COLO668 (cell line): ENCODE data around the gene PSEN1.

ENCODE experiments used
- DNase-seq: peaks from one replicate; lab custom pipeline; 2025; ENCODE audit not compliant: unreplicated experiment; lab: John Stamatoyannopoulos, UW

PSEN1 gene

DNA sequence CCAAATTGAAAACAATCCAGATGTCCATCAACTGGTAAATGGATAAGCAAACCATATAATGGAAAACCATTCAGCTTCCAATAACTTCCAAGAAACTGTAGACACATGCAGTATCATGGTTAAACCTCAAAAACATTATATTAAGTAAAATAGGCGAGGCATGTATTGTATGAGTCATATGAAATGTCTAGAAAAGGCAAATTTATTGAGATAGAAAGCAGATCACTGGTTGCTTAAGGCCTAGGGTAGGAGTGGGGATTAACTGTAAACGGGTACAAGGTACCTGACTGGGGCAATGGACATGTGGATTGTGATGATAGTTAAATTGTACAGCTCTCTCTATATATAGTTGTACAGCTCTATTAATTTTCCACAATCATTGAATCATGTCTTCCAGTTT is 79.7 kb downstream of the PSEN1 start:
- no peak for DNase-seq

DNA sequence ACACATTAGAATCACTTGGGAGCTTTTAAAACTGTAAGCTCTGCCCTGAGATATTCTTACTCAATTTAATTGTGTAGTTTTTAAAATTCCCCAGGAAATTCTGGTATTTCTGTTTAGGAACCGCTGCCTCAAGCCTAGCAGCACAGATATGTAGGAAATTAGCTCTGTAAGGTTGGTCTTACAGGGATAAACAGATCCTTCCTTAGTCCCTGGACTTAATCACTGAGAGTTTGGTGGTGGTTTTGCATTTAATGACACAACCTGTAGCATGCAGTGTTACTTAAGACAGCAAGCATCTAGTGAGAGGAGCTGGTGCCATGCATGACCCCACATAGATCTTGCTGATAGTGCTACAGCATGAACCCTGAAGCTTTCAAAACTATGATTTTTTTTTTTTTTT is 81.1 kb downstream of the PSEN1 start:
- DNase-seq: no peak

DNA sequence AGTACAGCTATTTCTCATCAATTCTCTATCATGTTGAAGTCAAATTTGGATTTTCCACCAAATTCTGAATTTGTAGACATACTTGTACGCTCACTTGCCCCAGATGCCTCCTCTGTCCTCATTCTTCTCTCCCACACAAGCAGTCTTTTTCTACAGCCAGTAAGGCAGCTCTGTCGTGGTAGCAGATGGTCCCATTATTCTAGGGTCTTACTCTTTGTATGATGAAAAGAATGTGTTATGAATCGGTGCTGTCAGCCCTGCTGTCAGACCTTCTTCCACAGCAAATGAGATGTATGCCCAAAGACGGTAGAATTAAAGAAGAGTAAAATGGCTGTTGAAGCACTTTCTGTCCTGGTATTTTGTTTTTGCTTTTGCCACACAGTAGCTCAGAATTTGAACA is 83.8 kb downstream of the PSEN1 start:
- no peak for DNase-seq

DNA sequence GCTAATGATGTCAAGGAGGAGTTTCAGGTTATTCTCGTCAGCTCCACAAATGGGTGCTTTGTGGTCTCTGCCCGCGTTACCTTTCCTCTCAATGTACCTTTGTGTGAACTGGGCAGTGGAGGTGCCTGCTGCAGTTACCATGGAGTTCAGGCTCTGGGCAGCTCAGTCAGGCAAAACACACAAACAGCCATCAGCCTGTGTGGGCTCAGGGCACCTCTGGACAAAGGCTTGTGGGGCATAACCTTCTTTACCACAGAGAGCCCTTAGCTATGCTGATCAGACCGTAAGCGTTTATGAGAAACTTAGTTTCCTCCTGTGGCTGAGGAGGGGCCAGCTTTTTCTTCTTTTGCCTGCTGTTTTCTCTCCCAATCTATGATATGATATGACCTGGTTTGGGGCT is 84.3 kb downstream of the PSEN1 start:
- no peak for DNase-seq

DNA sequence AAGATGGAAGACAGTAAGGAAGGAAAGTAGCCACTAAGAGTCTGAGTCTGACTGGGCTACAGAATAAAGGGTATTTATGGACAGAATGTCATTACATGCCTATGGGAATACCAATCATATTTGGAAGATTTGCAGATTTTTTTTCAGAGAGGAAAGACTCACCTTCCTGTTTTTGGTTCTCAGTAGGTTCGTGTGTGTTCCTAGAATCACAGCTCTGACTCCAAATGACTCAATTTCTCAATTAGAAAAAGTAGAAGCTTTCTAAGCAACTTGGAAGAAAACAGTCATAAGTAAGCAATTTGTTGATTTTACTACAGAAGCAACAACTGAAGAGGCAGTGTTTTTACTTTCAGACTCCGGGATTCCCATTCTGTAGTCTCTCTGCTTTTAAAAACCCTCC is 85.6 kb downstream of the PSEN1 start:
- DNase-seq: no peak

DNA sequence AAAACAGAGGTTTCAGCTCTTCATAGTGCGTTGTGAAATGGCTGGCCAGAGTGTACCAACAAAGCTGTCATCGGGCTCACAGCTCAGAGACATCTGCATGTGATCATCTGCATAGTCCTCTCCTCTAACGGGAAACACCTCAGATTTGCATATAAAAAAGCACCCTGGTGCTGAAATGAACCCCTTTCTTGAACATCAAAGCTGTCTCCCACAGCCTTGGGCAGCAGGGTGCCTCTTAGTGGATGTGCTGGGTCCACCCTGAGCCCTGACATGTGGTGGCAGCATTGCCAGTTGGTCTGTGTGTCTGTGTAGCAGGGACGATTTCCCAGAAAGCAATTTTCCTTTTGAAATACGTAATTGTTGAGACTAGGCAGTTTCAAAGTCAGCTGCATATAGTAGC is 86.7 kb downstream of the PSEN1 start:
- DNase-seq: no peak

DNA sequence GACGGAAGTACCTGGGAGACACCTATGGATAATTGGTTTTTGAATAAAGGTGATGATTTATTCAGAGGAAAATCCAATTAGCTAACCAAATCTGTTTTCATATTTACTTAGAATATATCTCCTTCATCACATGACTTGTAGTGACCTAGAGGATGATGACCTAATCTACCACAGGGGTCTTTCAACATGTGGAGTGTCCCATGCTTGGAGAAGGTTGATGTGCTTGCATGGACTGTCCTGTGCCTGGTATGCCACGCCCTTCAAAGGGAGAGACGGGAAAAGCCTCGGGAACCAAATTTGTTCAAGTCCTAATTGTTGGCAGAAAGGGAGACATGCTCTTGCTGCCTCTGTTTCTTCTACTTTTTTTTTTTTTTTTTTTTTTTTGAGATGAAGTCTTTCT is 89.2 kb downstream of the PSEN1 start:
- no peak for DNase-seq

DNA sequence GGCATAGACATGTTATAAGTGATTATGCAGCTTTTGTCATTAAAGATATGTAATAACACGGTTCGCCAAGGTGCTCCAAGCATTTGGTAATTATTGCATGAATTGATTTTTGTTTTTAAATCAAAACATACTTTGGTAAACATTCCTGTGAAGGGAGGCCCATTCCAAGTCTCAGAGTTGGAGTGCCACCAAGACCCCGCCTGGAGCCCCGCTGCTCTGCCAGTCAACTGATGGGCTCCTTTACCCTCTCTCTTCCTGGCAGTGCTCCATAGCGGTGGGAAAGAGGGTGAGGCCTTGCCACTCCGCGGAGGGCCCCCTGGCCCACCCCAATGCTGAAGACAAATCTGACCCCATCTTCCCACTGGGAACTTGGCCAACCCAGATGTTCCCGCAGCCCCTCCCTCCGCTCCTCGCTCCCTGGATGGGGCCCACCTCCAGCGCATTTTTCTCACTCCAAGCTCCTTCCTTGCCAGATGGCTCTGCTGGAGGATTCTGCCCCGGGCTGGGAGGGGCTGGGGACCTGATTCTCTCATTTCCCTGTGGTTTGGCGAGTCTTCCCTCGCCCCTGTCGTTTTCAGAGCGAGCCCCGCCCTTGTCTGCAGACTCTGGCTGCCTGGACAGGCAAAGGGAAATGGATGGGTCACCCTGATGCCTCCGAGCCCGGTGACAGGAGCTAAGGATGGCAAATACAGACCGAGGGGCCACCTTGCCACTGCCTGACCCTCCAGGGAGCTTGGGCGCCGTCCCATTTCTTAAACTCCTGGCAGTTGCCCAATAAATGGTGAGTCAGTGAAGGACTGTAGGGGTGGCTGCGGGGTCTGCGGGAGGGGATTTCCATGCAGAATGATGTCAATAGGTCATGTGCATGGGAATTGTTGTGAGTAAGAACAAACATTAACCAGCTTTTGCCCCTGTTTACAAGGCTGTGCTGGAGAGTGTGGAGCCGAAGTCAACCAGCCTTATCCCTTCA is 91.8 kb downstream of the PSEN1 start:
- DNase-seq: no peak

DNA sequence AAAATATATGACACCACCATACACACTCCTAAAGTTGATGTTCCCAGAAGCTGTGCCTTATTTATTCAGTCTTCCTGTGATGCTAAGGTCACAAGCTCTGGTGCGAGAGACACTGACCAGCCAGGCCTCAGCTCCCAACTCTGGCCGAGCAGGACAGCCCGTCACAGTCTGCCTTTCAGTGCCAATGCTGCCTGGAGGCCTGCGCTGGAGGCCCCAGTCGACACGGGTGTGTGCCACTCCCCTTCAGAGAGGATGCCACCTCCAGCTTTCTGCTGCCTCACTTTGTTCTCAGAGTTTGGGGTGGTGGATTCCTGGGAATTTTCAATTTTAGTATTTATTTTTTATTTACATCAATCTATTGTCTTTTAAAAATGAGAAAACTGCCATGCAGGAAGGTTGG is 93.7 kb downstream of the PSEN1 start:
- no peak for DNase-seq

DNA sequence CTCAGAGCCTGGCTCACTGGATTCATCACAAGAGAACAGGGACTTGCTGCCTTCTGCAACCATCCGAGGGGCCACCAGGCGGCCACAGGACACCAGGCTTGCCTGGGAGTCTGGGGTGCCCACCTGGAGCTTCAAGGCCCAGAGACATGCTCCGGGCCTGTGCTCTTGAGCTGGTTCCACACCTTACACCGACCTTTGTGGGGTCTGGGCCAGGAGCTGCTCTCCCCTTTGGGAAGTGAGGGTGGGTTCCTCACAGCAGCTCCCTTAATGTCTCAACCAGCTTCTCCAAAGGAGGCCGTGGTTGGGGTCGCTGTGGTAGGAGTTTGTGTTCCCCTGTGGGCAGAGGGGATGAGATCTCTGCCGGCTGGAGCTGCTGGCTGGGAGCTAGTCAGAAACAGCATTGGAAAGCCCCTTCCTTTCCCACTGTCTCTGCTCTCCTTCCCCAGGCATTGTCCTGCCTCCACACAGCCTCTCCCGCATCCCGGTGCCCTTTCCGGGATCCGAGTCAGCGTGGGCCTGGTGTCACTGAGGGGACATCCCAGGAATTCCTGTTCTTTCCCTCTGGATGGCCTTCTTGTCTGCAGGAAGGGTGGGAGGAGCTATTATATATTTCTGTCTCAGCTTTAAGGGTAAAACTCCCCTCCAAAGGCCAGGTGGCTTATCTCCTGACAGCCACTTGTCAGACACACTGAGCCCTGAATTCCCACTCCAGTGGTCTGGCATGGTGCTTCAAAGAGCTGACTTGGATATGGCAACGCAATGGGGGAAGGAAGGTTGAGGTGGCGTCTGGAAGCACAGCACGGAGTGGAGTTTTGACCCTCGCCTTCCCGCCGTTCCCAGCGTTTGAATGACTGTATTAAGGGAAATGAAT is 95.9 kb downstream of the PSEN1 start:
- peak; percentile 59 for DNase-seq

DNA sequence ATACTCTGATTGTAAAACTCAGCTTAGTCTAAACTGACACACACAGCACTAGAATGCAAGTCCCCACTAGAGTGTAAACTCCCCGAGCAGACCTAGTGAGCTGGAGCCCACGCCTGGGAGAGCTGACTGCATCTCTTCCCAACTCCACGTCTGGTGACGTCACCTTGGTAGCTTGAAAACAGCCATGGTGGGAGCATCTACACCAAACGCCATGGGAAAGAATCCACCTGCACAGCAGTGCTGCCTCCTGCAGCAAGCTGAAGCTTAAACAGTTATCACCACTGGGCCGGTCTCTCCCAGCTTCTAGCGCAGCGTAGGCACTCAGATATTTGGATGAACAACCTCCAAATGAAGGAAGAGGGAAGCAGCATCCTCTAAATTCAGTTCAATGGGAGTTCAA is 96.7 kb downstream of the PSEN1 start:
- no peak for DNase-seq

DNA sequence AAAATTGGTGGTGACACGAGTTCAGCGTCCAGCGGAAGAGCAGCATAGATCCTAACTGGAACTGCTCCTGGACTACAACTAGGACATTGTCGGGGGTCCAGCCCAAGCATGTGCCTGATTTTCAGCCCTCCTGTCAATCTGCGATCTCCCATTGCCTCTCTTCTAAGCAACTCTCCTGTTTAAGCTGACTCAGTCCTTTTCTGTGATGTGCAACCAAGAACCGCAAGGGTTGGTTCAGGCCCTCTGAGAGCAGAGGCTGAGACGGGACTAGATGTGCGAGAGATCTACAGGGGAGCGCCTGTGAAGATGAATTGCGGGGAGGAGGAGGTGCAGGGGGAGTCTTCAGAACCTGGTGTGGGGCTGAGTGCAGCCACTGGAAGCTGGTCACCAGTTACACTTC is 97.3 kb downstream of the PSEN1 start:
- DNase-seq: no peak

DNA sequence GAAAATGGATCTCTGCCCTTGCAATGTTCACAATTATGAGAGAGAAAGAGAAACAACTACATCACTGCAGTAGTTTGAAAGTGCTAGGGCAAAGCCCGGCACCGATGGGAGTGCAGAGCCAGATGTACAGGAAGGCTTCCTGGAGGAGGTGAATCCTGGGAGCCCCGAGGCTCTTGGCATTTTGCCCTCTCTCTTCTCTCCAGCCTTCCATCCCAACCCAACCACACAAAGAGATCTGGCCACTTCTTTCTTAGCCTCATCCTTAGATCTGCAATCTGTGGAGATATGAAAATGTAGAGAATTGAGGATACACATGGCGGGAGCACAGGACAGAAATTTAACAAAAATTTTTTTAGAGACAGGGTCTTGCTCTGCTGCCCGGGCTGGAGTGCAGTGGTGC is 97.7 kb downstream of the PSEN1 start:
- DNase-seq: no peak

DNA sequence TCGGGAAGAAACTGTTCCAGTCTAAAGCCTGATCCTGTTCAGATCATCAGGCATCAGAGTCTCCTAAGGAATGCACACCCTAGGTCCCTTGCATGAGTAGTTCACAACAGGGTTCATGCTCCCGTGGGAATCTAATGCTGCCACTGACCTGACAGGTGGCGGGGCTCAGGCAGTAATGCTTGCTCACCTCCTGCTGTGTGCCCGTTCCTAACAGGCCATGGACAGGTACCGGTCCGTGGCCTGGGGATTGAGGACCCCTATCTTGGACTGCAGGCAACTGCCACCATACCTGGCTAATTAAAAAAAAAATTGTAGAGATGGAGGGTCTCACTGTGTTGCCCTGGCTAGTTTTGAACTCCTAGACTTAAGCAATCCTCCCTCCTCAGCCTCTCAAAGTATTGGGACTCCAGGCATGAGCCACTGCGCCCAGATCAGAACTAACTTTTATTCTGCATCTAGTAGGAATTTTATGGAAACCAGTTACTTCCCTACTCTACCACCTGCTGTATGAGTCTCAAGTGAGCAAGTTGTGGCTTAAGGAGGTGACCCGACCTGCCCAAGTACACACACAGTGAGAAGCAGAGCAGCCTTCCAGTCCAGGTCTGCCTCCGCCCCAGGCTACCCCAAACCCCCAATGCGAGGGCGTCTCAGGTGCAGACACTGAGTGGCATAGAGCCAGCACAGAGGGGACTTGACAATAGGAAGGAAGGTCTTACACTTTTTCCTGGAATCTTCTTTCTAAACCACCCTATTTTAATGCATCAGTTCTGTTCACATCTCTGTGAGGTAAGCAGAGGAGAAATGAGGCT is 98.5 kb downstream of the PSEN1 start:
- no peak for DNase-seq

DNA sequence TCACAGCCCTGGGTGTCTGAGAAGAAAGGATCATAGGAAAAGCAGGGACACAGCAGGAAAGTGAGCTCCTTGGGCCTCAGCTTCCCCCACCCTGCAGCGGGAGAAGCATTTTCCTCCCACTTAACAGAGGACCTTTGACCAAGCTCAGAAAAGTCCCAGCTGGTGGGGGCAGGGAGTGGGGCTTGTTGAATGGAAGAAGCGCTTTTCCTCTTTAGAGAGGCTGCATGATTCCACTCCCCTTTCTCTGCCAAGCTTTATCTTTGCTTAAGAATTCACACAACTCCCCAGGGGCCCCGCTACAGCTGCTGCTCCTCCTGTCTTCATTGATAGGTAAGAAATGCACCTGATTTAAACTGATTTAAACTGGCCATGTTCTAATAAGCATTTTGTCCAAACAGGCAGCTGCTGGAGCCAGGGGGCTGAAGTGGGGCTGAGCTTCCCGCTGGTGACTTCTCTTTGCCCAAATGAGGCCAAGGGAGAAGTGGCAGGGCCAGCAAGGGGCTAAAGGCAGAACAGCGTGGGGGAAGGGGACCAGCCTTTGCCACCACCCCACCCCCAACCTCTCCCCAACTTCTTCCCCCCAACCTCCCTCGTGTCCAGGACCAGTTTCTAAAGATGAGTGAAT is 99.3 kb downstream of the PSEN1 start:
- DNase-seq: no peak

DNA sequence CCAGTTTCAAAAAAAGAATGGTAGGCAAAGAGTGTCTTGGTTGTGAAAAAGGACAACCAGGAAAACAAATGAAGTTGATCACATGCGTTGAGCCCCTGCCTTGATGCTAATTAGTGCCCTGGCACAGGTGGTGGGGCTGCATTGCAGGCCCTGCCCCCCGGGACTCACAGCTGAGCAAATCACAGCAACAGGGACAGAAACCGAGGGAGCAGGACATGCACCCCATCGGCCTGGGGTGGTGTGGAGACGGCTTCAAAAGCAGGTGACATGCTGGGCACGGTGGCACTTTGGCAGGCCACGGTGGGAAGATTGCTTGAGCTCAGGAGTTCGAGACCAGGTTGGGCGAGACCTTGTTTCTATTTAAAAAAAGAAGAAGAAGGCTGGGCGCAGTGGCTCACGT is 99.8 kb downstream of the PSEN1 start:
- no peak for DNase-seq

DNA sequence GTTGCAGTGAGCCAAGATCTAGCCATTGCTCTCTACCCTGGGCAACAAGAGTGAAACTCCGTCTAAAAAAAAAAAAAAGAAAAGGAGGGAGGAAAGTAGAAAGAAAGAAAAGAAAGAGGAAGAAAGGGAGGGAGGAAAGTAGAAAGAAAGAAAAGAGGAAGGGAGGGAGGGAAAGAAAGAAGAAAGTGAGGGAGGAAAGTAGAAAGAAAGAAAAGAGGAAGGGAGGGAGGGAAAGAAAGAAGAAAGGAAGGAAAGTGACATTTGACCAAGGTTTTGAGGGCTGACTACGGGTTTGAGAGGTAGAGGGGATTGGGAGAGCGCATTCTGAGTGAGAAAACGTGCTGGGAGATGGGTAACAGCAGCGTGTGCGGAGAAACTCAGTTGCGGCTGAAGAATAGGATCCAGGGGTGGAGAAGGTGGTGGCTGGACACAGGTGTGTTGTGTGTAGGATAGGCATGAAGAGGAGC is 100.5 kb downstream of the PSEN1 start:
- DNase-seq: no peak

DNA sequence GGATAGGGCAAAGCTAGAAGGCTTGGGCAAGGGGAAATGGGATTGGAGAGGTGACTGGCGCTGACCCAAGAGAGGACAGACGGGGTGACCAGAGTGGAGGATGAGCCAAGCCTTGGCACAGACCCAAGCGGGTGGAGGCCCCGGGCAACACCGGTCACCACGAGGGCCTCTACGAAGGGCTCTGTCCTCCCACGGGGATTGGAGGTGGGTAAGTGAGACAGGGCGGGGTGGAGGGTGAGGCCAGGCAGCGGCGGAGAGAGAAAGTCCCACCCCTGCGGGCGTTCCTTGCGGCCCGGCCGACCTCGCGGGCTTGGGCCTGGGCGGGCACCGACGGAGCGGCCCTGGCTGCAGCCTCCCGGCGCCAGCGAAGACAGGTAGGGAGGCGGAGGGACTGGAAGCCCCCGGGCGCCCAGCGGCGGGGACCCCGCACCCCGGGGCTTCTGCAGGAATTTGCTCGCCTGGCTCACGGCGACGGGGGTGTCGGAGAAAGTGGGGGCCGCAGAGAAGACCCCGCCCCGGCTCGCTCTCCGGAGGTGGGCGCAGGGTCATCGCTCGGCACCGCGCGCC is 101.0 kb downstream of the PSEN1 start, which contains the start of gene PAPLN:
Gene PAPLN, plus strand, starts transcription at position 288 of the 567 bp plus-strand sequence. CDS start 2,273 bp downstream, outside the sequence.
- DNase-seq: peak; percentile 42

DNA sequence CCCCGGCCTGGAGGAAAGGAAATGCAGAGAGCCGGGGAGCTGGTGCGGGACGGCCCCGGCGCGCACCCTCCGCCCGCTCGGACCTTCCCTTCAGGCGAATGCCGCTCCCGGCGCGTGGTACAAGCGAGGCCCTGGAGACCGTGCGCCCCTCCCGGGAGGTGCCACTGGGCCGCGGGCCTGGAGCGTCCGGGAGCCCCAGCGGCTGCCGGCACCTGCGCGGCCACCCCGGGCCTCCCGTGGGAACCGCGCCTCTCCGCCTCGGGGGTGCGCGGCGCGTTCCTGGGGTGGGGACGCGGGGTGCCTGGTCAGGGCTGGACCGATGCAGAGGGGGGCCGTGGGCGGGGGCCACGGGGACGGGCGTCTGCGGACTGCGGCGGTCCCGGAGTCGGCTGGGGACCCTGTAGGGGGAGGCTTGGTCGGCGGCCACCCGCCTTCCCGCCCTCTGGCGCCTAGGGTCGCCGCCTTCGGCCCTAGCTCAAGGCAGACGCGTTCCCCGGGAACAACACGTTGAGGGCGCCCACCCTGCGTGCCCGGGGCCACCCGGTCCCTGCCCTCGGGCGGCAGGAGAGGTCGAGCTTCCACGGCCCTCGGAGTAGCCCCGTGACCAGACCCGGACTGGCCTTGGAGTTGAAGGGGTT is 101.6 kb downstream of the PSEN1 start:
- peak; percentile 45 for DNase-seq

DNA sequence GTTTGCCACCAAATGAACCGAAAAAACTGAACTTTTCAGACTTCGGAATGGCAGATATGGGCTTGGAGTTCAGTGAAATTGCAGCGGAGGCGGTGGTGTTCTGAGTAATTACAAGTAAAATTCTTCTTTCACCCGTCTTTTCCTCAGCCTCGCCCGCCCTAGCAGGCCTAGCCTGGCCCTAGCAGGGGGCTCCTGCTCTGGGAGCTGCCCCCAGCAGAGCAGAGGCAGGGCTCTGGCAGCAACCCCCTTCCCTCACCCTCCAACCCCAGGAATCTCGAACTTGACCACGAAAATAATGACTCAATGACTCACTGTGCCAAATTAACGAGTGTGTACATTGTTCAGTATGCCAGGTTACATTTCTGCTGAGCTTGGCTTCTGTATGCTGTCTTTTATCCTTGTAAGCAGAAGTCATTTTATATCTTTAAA is 102.1 kb downstream of the PSEN1 start:
- DNase-seq: no peak
